Aorta (tissue), 5 donors: ENCODE data around the gene SIGLEC15. TPM values are rescaled to one million over a fixed set of nuclear protein-coding genes. Genes with fewer than 3 reads are reported as not detected.
A peak's percentile ranks its signal among the peaks of the same experiment; 100 is the strongest.

Experiments used
- ATAC-seq: fragments of 200-7000 bp; cut with Tn5 transposase; one replicate; pipeline ENCODE4 v1.9.1; 2022; ENCODE audit warnings: moderate library complexity; ENCODE audit not compliant: low FRiP score
- DNase-seq, 2 donors: peaks; one replicate each; pipeline ENCODE4 v3.0.0-alpha.2; 2020
- H3K27ac ChIP-seq, 2 donors: one replicate each; pipeline ENCODE4 v1.5.1; 2013; ENCODE audit warnings: low read length in 2 of 2, mild to moderate bottlenecking in 2 of 2, moderate library complexity in 2 of 2, control low read depth in 1 of 2, inconsistent platforms in 1 of 2, low read depth in 1 of 2
- H3K27me3 ChIP-seq, 2 donors: one replicate each; pipeline ENCODE4 v1.6.1; 2013; ENCODE audit warnings: control low read depth in 1 of 2, low read length in 1 of 2, mild to moderate bottlenecking in 1 of 2, moderate library complexity in 1 of 2; ENCODE audit not compliant: insufficient read depth in 2 of 2, control insufficient read depth in 1 of 2
- H3K36me3 ChIP-seq, 2 donors: one replicate each; pipeline ENCODE4 v1.6.1; 2013; ENCODE audit warnings: control low read depth in 1 of 2, low read length in 1 of 2, mild to moderate bottlenecking in 1 of 2; ENCODE audit not compliant: insufficient read depth in 2 of 2, control insufficient read depth in 1 of 2
- H3K4me1 ChIP-seq, 2 donors: one replicate each; pipeline ENCODE4 v1.6.1; 2013; ENCODE audit warnings: low read length in 2 of 2, control low read depth in 1 of 2, mild to moderate bottlenecking in 1 of 2, moderate library complexity in 1 of 2; ENCODE audit not compliant: insufficient read depth in 2 of 2, control insufficient read depth in 1 of 2
- H3K4me3 ChIP-seq, 2 donors: one replicate each; pipeline ENCODE4 v1.5.1; 2013; ENCODE audit warnings: low read length in 2 of 2, control low read depth in 1 of 2, mild to moderate bottlenecking in 1 of 2
- H3K9me3 ChIP-seq: one replicate; pipeline ENCODE4 v1.6.1; 2013; ENCODE audit warnings: mild to moderate bottlenecking, low read length; ENCODE audit not compliant: control insufficient read depth
- WGBS, 2 donors: extraction: QIAGEN DNeasy Blood & Tissue Kit; methylation state at CpG; one replicate each; pipeline ENCODE4 v1.1.7; 2013; 5-methylcytosine and 5-hydroxymethylcytosine counted together
- intact Hi-C, 2 donors: fragments of 100-400 bp; cut with DNase I; formaldehyde crosslinking; loops; one replicate each; pipeline versions ENCODE4 v1.14.2 to v1.15.0; 2022
- polyA plus RNA-seq, 2 donors: library from polyadenylated mRNA; stranded (reverse); fragments of 200-250 nt; gene quantifications; one replicate each; pipeline ENCODE4 v1.2.3, GENCODE V29; 2013
- total RNA-seq, 2 donors: library from RNA; stranded (reverse); fragmentation: NEBNext Ultra II Directional; extraction: Animal tissue kit (Norgen Biotek cat#: 25700); gene quantifications; one replicate each; pipeline ENCODE4 v1.2.1, GENCODE V29; 2021
- donor health status: healthy with polysubstance abuse.
- donor health status: Bipolar disorder and iron deficiency.
- donor health status: DM: no; HTN: no; CAD: no.
- donor health status: DM: no; HTN: no; CAD: no.
- donor health status: DM: yes; HTN: yes; CAD: no.

Gene SIGLEC15
- total and polyA plus RNA-seq, 4 donors, result 0.33 to 1.2 (median 0.91) TPM; not detected in 1

DNA sequence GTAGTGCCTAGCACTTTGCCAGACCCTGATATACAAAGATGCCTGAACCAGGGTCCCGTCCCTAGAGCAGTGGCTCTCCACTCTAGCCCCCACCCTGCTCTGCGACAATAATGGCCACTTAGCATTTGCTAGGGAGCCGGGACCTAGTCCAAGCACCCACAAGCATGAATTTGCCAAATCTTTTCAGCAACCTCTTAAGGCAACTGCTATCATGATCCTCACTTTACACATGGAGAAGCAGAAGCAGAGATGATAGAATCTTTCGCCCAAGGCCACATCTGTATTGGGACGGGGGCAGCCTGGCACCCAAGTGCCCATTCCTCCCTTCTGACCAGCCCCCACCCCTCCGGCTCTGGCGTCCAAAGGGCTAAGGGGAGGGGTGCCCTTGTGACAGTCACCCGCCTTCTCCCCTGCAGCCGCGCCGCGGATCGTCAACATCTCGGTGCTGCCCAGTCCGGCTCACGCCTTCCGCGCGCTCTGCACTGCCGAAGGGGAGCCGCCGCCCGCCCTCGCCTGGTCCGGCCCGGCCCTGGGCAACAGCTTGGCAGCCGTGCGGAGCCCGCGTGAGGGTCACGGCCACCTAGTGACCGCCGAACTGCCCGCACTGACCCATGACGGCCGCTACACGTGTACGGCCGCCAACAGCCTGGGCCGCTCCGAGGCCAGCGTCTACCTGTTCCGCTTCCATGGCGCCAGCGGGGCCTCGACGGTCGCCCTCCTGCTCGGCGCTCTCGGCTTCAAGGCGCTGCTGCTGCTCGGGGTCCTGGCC, 13.0 kb downstream of the SIGLEC15 start:
- H3K27me3 ChIP-seq, result no peaks in the 10 kb centered on the region
- no peak overlapping the region for H3K27ac ChIP-seq
- DNase-seq (peak; percentile 69 to 83), ATAC-seq (peak; percentile 60)
- no peaks in the 10 kb centered on the region for H3K36me3 ChIP-seq
- no peak overlapping the region for H3K4me3 ChIP-seq
- intact Hi-C loops, result loop anchor here (2.0 kb wide), 2 partner anchors 116 to 148 kb away; no protein-coding TSS in a partner anchor
- no peaks in the 10 kb centered on the region for H3K4me1 ChIP-seq
- no peaks in the 10 kb centered on the region for H3K9me3 ChIP-seq
- 8 to 9% methylated on average over 52 to 53 of the region's 53 CpGs for WGBS, 2 donors

DNA sequence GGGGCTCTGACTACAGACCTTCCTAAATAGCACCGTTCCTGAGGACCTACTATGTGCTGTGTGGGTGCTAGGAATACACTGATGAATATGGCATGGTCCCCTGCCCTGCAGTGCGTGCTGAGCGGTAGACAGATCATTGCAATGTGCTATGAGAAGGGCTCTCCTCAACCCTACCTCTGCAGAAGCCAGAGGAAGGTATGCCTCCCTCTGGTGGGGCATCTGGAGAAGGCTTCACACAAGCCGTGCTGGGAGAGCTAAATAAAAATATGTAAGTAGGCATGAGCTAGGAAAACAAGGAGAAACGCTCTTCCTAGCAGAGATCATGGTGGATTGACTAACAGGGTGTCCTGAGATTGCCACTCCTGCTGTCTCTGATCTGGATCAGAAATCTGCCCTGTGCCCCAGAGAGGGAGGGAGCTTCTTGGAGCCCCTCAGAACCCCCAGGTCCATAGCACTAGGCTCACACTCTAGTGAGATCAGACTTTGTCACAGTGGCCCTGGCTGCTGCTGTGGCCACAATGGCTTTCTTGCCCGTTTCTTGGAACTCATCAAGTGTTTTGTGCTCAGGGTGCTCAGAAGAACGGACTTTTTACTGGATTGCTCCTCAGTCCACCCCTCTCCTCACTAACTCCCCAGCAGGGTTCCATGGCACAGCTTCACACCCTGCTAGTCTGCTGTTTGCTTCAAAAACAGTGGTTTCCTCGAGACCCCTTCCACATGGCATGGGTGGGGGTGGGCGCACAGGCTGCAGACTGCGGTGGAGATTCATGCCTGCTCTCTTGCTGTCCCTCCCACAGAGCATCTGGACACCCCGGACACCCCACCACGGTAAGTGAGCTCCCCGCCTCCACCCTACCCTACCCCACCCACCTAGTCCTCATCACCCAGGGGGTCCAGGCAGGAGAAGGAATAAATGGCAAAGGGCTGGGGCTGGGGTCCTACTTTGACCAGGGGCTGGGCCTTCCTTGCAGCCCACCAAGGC, 14.2 kb downstream of the SIGLEC15 start:
- intact Hi-C loops, result loop anchor here (2.0 kb wide), 2 partner anchors 117 to 149 kb away; no protein-coding TSS in a partner anchor
- no peak overlapping the region for H3K4me3 ChIP-seq
- H3K27ac ChIP-seq, result no peak overlapping the region
- H3K27me3 ChIP-seq, result no peaks in the 10 kb centered on the region
- no peaks in the 10 kb centered on the region for H3K36me3 ChIP-seq
- no peaks in the 10 kb centered on the region for H3K9me3 ChIP-seq
- DNase-seq (no peak), ATAC-seq (no peak)
- no peaks in the 10 kb centered on the region for H3K4me1 ChIP-seq
- WGBS, 2 donors, result 51 to 56% methylated on average over 13 of the region's 13 CpGs

DNA sequence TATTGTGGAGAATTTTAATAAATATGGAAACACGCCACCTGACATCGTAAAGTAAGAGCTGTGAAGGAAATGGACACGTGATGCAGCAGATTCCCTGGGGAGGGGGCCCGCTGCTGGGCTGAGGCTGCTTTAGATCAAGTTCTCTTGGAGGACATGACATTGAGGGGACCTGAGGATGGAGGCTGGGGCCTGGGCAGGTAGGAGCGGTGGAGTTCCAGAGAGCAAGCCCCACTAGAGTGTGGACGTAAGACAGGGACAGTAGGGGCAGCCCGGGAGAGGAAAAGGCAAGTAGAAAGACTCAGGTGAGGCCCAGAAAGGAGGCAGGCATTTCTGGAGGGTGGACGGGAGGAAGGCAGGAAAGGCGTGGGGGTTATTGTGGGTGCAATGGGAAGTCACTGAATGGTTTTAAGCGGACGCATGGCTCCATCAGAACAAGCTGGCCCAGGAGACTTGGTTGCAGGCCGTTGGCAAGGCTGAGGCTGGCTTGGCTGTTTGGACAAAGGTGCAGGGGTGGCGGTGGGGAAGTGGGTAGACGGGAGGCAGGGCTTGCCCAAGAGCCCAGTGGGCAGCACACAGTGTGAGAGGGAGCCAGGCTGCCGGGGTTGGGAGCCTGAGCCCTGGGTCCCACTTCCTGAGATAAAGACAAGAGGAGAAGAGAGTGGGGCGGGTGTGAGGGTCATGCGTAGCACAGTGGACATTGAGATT, 15.7 kb downstream of the SIGLEC15 start:
- no peaks in the 10 kb centered on the region for H3K27me3 ChIP-seq
- no peaks in the 10 kb centered on the region for H3K9me3 ChIP-seq
- intact Hi-C loops, result no loop called here
- H3K27ac ChIP-seq, result no peak overlapping the region
- H3K4me1 ChIP-seq, result no peaks in the 10 kb centered on the region
- no peak overlapping the region for H3K4me3 ChIP-seq
- DNase-seq (no peak), ATAC-seq (no peak)
- 76 to 80% methylated on average over 17 of the region's 17 CpGs for WGBS, 2 donors
- no peaks in the 10 kb centered on the region for H3K36me3 ChIP-seq

DNA sequence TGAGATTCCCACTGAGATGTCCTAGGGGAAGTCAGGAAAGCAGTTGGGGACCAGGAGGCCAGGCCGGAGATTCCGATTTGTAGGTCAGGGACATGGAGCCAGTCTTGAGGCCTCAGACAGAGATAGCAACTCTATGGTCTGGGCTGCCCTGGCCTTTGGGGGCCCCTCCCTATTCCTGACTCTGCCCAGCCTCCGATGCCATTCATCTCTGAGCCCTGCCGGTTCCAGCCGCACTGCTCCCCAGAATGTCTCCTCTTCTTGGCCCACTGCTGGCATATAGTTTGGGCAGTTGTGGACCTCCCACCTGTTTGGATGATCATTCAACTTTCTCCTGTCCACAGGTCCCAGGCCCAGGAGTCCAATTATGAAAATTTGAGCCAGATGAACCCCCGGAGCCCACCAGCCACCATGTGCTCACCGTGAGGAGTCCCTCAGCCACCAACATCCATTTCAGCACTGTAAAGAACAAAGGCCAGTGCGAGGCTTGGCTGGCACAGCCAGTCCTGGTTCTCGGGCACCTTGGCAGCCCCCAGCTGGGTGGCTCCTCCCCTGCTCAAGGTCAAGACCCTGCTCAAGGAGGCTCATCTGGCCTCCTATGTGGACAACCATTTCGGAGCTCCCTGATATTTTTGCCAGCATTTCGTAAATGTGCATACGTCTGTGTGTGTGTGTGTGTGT, 16.4 kb downstream of the SIGLEC15 start:
- ATAC-seq, result no peak
- intact Hi-C loops, result no loop called here
- no peaks in the 10 kb centered on the region for H3K4me1 ChIP-seq
- H3K27ac ChIP-seq, result no peak overlapping the region
- WGBS, 2 donors, result 88 to 91% methylated on average over 12 of the region's 12 CpGs
- no peaks in the 10 kb centered on the region for H3K36me3 ChIP-seq
- no peak overlapping the region for H3K4me3 ChIP-seq
- no peak for DNase-seq
- no peaks in the 10 kb centered on the region for H3K27me3 ChIP-seq
- no peaks in the 10 kb centered on the region for H3K9me3 ChIP-seq

DNA sequence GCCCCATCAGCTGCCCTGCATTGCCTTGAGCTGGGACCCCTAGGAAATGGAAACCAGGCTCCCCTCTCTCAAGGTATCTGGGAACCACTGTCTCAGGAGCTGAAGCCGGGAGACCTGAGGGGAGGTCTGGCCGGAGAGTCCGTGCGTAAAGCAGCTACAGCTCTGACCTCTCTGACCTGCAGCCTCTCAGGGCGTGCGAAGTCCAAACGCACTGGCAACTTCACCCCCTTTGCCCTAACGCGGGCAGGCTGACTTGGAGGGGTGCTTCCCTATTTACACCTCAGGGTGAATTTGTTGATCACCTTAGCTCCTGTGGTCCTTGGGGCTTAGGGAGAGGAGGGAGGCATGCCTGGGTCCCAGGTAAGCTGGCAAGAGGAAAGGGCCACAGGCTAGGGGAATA, 17.5 kb downstream of the SIGLEC15 start:
- H3K36me3 ChIP-seq, result no peaks in the 10 kb centered on the region
- intact Hi-C loops, result no loop called here
- DNase-seq, result no peak
- no peaks in the 10 kb centered on the region for H3K4me1 ChIP-seq
- H3K27ac ChIP-seq, result no peak overlapping the region
- no peak for ATAC-seq
- H3K4me3 ChIP-seq, result no peak overlapping the region
- 73 to 85% methylated on average over 9 of the region's 9 CpGs for WGBS, 2 donors
- no peaks in the 10 kb centered on the region for H3K27me3 ChIP-seq
- H3K9me3 ChIP-seq, result no peaks in the 10 kb centered on the region

DNA sequence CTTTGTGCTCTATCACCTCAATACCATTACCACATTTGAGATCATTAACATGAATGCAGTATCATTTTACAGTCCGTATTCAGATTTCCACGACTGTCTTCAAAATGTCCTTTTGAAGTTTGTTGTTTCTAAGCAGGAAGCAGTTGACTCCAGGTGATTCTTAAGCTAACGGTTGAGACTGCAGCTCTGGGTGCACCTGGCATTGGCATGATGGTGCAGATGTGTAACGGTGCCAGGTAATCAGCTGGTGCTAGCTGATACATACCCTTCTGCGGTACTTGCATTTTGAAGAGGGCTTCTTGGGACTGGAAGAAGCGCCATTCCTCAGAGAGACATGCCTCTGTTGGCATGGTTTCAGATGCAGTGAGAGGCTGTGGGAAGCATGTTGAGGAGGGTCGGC, 19.5 kb downstream of the SIGLEC15 start:
- H3K4me1 ChIP-seq, result no peaks in the 10 kb centered on the region
- DNase-seq, result no peak
- ATAC-seq, result no peak
- no peaks in the 10 kb centered on the region for H3K27me3 ChIP-seq
- H3K4me3 ChIP-seq, result no peak overlapping the region
- intact Hi-C loops, result no loop called here
- WGBS, 2 donors, result 85 to 93% methylated on average over 7 of the region's 7 CpGs
- no peaks in the 10 kb centered on the region for H3K9me3 ChIP-seq
- no peak overlapping the region for H3K27ac ChIP-seq
- no peaks in the 10 kb centered on the region for H3K36me3 ChIP-seq

DNA sequence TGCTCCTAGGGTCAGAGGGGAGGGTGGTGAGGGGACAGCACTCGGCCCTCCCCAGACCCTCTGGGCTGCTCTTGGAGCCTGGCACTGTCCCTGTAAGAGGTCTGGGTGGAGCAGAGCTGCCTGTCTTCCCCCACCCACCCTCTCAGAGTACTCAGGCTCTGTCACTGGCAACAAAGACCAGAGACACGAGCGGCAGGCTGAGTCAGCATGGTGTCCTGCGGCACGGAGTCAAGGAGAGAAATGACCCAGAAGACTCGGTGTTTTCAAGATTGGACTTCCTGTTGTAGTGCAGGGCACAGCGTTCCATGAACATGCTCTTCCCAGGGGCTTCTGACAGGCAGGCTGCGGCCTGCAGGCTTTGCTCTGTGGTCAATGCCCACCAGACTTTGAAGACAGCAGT, 19.9 kb downstream of the SIGLEC15 start:
- DNase-seq (no peak), ATAC-seq (no peak)
- Histone ChIP-seq H3K27ac (no peak overlapping the region), H3K9me3 (no peaks in the 10 kb centered on the region), H3K4me1 (no peaks in the 10 kb centered on the region), H3K36me3 (no peaks in the 10 kb centered on the region), H3K27me3 (no peaks in the 10 kb centered on the region), H3K4me3 (no peak overlapping the region)
- intact Hi-C loops, result no loop called here
- 64 to 81% methylated on average over 8 of the region's 8 CpGs for whole genome bisulfite sequencing, 2 donors

DNA sequence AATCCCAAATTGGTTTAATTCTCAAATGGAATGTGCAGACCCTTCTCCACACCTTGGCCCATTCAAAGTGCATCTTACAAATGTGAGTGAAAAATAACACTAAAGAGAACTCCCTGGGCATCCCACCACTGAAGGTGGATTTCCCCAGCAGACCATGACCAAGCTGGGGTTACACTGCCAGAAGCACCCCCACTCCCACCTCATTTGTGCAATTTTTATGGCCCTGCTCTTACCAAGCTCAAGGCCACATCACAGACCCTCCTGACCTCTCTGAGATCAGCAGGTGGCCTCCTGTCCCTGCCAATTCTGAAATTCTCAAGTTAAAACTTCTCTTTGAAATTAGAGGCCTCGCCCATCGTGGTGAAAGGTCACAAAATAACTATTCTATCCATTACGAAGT, 21.6 kb downstream of the SIGLEC15 start:
- 62 to 77% methylated on average over 3 of the region's 3 CpGs for WGBS, 2 donors
- H3K4me3 ChIP-seq, result no peak overlapping the region
- no peak for ATAC-seq

More for the DNA sequence above, 21.6 kb downstream of the SIGLEC15 start:
- Histone ChIP-seq H3K4me1 (no peaks in the 10 kb centered on the region), H3K36me3 (no peaks in the 10 kb centered on the region), H3K9me3 (no peaks in the 10 kb centered on the region), H3K27me3 (no peaks in the 10 kb centered on the region), H3K27ac (no peak overlapping the region)
- intact Hi-C loops, result no loop called here
- DNase-seq, result no peak
